NCI-H2227 treated with DMSO at 0.1 percent for 48 hours (cell line): ENCODE results near the gene TIMM21.

ENCODE experiments used
- DNase-seq: peaks from one replicate; lab custom pipeline; 2025; lab: John Stamatoyannopoulos, UW

The TIMM21 gene

GRCh38 chr18:74194691-74195090, 46.4 kb downstream of the TIMM21 start:
- DNase-seq: no peak

GRCh38 chr18:74196220-74197119, 48.1 kb downstream of the TIMM21 start:
- peak; percentile 78 for DNase-seq

- DNase-seq: no peak
These were observed 49.5 kb downstream of the TIMM21 start for GRCh38 chr18:74197705-74198341.

- DNase-seq: no peak
These were observed 50.1 kb downstream of the TIMM21 start for GRCh38 chr18:74198453-74198852.

GRCh38 chr18:74200780-74201179, 52.5 kb downstream of the TIMM21 start:
- DNase-seq: no peak

GRCh38 chr18:74203811-74204210, 55.5 kb downstream of the TIMM21 start:
- no peak for DNase-seq

GRCh38 chr18:74204526-74205152, 56.3 kb downstream of the TIMM21 start:
- no peak for DNase-seq
